OCI-LY3 (cell line): ENCODE measurements around the gene JAZF1.

Experiments
- CTCF ChIP-seq: fragments of 200-600, 300-600 bp; sonication (generic); IDR thresholded peaks from 2 replicates; pipeline ENCODE4 v1.5.1; 2014; ENCODE audit warnings: antibody characterized with exemption, low read length, low read depth
- EZH2phosphoT487 ChIP-seq: fragments of 200-600 bp; shearing (Covaris generic); IDR thresholded peaks from 2 replicates; pipeline ENCODE4 v1.6.1; 2018; ENCODE audit warnings: antibody characterized with exemption, mixed run types, low read depth

DNA sequence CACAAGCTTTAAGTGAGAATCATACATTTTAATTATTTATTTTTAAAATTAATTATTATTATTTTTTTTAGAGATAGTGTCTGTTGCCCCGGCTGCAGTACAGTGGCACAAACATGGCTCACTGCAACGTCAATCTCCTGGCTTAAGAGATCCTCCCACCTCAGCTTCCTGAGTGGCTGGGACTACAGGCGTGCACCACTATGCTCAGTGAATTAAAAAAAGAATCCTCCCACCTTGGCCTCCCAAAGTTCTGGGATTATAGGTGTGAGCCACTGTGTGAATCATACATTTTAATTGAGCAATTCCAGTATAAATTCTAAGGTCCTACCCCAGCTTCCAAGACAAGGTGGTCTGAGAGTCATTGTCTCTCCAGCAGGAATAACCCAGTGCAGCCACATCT, 172.4 kb downstream of the JAZF1 start:
- no peak for TF ChIP-seq CTCF
- no peak for TF ChIP-seq EZH2phosphoT487
